Myocyte (in vitro differentiated cells): Measurements from ENCODE around the gene ATP8A1. TPM values are rescaled to one million over a fixed set of nuclear protein-coding genes. Genes with fewer than 3 reads are reported as not detected.
"Not testable (repeated sequence)": the region's sequence is repeated elsewhere in the genome, so short reads cannot be mapped to it uniquely, and the experiment has no call there.

Source experiments
- DNase-seq: peaks from one replicate; pipeline ENCODE4 v3.0.0-alpha.2; 2012; ENCODE audit warnings: low read depth
- total RNA-seq: library from RNA; depleted of rRNA; stranded (reverse); fragments of >200 nt; gene quantifications from 2 replicates; pipeline ENCODE4 v1.2.3, GENCODE V29; 2014

Gene ATP8A1
- total RNA-seq, 1 donor from 2014 or later = 1.4 TPM

GRCh38 chr4:42513748-42514492 is 143.0 kb downstream of the ATP8A1 start:
- DNase-seq = no peak

GRCh38 chr4:42512226-42512625 is 144.7 kb downstream of the ATP8A1 start:
- no peak for DNase-seq

- DNase-seq = no peak
These were observed 146.7 kb downstream of the ATP8A1 start for GRCh38 chr4:42510225-42510624.

GRCh38 chr4:42501624-42502401 is 155.1 kb downstream of the ATP8A1 start:
- no peak for DNase-seq

- DNase-seq = no peak
These were observed 158.9 kb downstream of the ATP8A1 start for GRCh38 chr4:42498040-42498439.

- DNase-seq = no peak
These were observed 159.6 kb downstream of the ATP8A1 start for GRCh38 chr4:42497142-42497910.

GRCh38 chr4:42492962-42493361 is 163.9 kb downstream of the ATP8A1 start:
- DNase-seq = no peak

GRCh38 chr4:42490015-42490414 is 166.9 kb downstream of the ATP8A1 start:
- no peak for DNase-seq

- DNase-seq = no peak
These were observed 167.8 kb downstream of the ATP8A1 start for GRCh38 chr4:42489095-42489494.

GRCh38 chr4:42488554-42488953 is 168.4 kb downstream of the ATP8A1 start:
- no peak for DNase-seq

GRCh38 chr4:42488114-42488513 is 168.8 kb downstream of the ATP8A1 start:
- DNase-seq = no peak

GRCh38 chr4:42487230-42487629 is 169.7 kb downstream of the ATP8A1 start:
- no peak for DNase-seq

- not testable (repeated sequence) for DNase-seq
These were observed 170.7 kb downstream of the ATP8A1 start for GRCh38 chr4:42486156-42486555.

- no peak for DNase-seq
These were observed 172.3 kb downstream of the ATP8A1 start for GRCh38 chr4:42484630-42485029.

- DNase-seq = no peak
These were observed 173.2 kb downstream of the ATP8A1 start for GRCh38 chr4:42483426-42484379.

GRCh38 chr4:42482516-42483327 is 174.2 kb downstream of the ATP8A1 start:
- no peak for DNase-seq

GRCh38 chr4:42480717-42481116 is 176.2 kb downstream of the ATP8A1 start:
- no peak for DNase-seq

- DNase-seq = no peak
These were observed 176.6 kb downstream of the ATP8A1 start for GRCh38 chr4:42480281-42480680.

- DNase-seq = no peak
These were observed 178.0 kb downstream of the ATP8A1 start for GRCh38 chr4:42478946-42479345.

- no peak for DNase-seq
These were observed 178.4 kb downstream of the ATP8A1 start for GRCh38 chr4:42478509-42478908.
